ENCODE results near the gene KNSTRN.

DNA sequence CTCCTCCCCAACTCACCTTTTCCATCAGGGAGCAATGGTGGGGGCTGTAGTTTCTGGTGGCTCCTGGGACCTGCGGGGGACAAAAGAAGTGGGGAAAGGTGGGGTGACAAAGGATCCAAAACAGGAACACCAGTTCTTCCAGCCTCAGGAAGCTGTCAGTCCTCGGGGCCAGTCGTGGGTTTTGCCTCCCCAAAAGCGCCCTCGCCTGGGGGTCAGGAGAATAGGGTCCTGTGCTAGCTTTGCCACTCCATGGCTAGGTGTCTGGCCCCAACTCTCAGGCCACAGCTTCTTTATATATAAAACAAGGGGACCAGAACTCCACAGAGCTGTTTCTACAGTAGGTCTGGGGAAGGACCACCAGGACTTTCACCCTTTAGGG lies 45.8 kb upstream of the KNSTRN start:
- TF ChIP-seq ZNF707 (tag by site-specific recombination; IDR thresholded peaks at IDR 0.05), result no peak
- TF ChIP-seq SETDB1 (IDR thresholded peaks at IDR 0.05; ENCODE audit: insufficient read length, low read length), result no peak
- no peak for TF ChIP-seq ZNF776 (tag by site-specific recombination; IDR thresholded peaks at IDR 0.05; ENCODE audit: borderline replicate concordance)
- no peak for TF ChIP-seq ZNF133 (tag by site-specific recombination; IDR thresholded peaks at IDR 0.05)
- TF ChIP-seq ZNF416 (tag by site-specific recombination; IDR thresholded peaks at IDR 0.05), result no peak
- TF ChIP-seq ZNF19 (tag by site-specific recombination; IDR thresholded peaks at IDR 0.05; ENCODE audit: low read depth), result no peak
